Astrocyte (in vitro differentiated cells and primary cell): ENCODE measurements around the gene SHISA2.

Experiments used
- EZH2 ChIP-seq: IDR thresholded peaks from 2 replicates; pipeline ENCODE4 v1.6.1; 2012; ENCODE audit warnings: mild to moderate bottlenecking, low read length, inconsistent platforms; ENCODE audit not compliant: insufficient read depth
- TF ChIP-seq, protein P1 (sequence below): IDR thresholded peaks from 2 replicates; pipeline ENCODE4 v1.5.1; 2011; ENCODE audit warnings: low read depth, mild to moderate bottlenecking, inconsistent platforms, low read length, moderate library complexity; ENCODE audit not compliant: insufficient read depth

DNA sequence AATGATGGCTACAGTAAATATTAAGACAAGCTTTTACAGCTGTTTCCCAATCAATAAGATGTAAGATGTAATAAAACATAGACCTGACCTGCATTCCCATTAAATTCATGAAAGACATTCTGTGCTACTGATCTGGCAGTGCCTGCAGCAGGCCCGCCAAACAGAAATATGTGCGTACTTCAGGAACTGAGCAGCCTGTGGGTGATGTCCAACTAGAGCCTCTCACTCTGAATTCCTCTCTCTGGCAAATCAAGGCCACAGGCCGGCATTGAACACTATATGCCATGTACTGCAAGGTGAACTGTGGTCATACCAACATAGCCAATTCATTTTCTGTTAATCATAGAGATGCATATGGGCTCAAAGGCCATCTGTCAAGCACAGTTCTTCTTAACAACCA, 17.8 kb downstream of the SHISA2 start:
- TF ChIP-seq, protein P1, sequence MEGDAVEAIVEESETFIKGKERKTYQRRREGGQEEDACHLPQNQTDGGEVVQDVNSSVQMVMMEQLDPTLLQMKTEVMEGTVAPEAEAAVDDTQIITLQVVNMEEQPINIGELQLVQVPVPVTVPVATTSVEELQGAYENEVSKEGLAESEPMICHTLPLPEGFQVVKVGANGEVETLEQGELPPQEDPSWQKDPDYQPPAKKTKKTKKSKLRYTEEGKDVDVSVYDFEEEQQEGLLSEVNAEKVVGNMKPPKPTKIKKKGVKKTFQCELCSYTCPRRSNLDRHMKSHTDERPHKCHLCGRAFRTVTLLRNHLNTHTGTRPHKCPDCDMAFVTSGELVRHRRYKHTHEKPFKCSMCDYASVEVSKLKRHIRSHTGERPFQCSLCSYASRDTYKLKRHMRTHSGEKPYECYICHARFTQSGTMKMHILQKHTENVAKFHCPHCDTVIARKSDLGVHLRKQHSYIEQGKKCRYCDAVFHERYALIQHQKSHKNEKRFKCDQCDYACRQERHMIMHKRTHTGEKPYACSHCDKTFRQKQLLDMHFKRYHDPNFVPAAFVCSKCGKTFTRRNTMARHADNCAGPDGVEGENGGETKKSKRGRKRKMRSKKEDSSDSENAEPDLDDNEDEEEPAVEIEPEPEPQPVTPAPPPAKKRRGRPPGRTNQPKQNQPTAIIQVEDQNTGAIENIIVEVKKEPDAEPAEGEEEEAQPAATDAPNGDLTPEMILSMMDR, result no peak
- no peak for TF ChIP-seq EZH2
